Sigmoid colon (tissue), 4 donors: ENCODE measurements around the gene GNGT1.

Source experiments
- CTCF ChIP-seq, 4 experiments: fragments of 450-650 bp in 3 of 4; fragments of 200-600 bp in 1 of 4; IDR thresholded peaks; one replicate each; pipeline ENCODE4 v1.5.1; 2016 to 2019; ENCODE audit warnings: antibody characterized with exemption in 4 of 4, mild to moderate bottlenecking in 3 of 4, moderate library complexity in 2 of 4
- EP300 ChIP-seq, 4 donors: sonication (generic); formaldehyde crosslinking; IDR thresholded peaks; one replicate each; pipeline ENCODE4 v1.6.1; 2017; ENCODE audit warnings: antibody characterized with exemption in 4 of 4
- POLR2A ChIP-seq, 2 donors: fragments of 450-650 bp; IDR thresholded peaks; one replicate each; pipeline ENCODE4 v1.6.1; 2016; ENCODE audit warnings: antibody characterized with exemption in 2 of 2, mild to moderate bottlenecking in 2 of 2, moderate library complexity in 2 of 2
- POLR2AphosphoS5 ChIP-seq, 4 donors: sonication (generic); formaldehyde crosslinking; IDR thresholded peaks; one replicate each; pipeline ENCODE4 v1.6.1; 2017; ENCODE audit warnings: antibody characterized with exemption in 4 of 4

GRCh38 chr7:93860261-93860660, 46.1 kb upstream of the GNGT1 start:
- no peak for TF ChIP-seq POLR2A (IDR thresholded peaks at IDR 0.05)
- TF ChIP-seq CTCF (IDR thresholded peaks at IDR 0.05): no peak
- TF ChIP-seq EP300 (IDR thresholded peaks at IDR 0.05): no peak
- no peak for TF ChIP-seq POLR2AphosphoS5 (IDR thresholded peaks at IDR 0.05)
